HG03342 (cell line): ENCODE results near the gene CHST13.
"Not testable (repeated sequence)": the region's sequence is repeated elsewhere in the genome, so short reads cannot be mapped to it uniquely, and the experiment has no call there.

Experiments used
- ATAC-seq: cut with Tn5 transposase; IDR thresholded peaks from one replicate; pipeline ENCODE4 v1.9.1; 2021; ENCODE audit warnings: mild to moderate bottlenecking, moderate library complexity; ENCODE audit not compliant: unreplicated experiment

The CHST13 gene

DNA sequence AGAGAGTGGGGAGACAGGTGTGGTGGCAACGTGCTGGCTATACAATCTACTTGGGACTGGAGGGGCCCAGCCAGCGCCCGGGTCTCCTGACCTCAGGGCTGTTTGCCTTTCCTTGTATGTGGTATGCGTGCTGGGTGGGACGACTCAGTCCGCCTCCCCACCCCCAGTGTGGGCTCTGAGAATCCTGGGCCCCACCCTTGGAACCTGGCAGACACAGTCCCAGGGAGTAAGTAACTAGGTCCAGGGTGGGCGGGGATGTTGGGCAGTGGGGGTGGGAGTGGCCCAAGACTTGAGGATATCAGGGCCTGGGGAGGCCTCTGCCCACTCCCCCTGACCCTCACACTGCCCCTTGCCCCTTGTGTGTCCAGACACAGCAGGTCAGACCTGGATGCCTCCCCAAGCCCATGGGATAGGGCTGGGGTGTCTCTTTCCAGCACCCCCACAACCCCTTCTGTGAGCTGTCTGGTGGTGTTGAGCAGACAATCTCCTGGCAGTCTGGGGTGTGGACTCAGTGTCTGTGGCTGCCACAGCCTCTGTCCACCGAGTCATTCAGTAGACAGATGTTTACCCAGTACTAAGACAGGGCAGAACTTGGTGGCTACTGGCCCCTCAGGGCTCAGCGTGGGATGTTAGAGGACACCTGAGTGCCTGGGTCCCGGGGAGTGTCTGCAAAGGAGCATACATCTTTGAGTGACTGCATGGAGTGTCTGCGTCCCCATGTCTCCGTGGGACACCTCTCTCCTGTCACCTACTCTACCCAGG, 1.3 kb downstream of the CHST13 start:
- ATAC-seq, result no peak

DNA sequence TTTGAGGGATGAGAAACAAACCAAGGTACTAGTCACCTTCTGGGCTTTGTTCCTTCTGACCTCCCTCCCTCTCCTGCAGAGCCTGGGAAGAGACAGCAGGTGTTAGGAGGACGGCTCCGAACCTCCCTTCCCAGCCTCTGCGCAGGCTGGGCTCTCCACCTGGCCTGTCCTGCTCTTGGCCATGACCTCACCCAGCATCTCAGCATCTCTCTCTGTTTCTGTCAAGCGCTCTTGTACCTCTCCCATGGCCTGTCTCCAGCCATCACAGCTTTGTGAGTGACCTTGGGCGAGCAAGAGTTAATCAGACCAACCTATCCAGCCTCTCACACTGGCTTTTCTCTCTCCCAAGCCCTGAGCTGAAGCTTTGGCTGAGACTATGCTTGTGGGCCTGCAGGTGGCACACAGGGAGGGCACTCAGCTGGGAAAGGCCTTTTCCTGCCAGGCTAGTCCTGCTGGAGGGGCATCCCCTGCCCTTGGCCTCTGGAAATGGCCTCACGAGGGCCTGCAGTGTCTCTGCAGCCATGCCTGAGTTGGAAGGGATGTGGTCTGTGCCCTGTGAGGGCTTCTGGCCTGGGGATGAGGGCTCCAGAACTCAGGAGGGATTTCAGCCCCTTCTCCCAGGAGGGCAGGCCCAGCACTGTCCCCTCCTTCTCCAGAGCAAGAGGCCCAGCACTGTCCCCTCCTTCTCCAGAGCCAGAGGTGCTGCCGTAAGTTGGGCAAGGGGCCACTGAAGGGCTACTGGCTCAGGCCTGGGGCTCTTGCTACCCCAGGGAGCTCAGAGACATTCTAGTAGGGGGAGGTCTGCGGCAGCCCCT, 2.1 kb downstream of the CHST13 start:
- no peak for ATAC-seq

- no peak for ATAC-seq
Measured at GRCh38 chr3:126526668-126527005, 2.7 kb downstream of the CHST13 start.

- no peak for ATAC-seq
Measured at GRCh38 chr3:126527006-126527405, 3.1 kb downstream of the CHST13 start.

DNA sequence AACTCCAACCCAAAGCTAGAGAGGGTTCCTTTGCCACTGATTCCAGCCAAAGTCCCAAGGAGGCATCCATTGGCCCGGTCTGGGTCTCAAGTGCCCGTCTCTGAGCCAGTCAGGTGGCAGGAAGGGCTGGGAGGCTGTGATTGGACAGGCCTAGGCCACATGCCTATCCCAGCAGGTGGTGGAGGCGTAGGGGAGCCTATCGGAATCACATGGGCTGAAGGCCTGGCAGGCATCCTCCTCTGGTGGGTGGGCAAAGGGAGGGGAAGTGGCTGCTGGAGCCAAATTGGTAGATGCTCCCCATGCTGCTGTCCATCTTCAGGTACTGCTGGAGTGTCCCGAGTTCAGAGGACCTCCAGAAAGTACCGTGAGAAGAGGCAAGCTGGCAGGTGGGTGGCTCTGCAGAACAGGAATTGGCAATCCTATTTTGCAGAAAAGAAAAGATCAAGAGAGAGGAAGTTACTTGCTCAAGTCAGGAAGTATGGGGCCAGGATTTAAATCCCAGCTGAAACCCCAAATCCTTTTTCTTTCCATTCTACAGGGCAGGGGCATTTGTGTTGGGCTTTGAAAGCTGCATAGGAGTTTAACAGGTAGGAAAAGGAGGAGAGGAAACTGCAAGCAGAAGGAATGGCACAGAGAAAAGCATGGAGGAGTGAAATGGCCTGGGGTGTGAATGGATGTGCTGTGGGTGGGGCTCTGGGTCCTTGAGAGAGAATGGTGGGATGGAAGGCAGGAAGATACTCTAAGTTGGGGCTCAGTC, 3.7 kb downstream of the CHST13 start:
- no peak for ATAC-seq

DNA sequence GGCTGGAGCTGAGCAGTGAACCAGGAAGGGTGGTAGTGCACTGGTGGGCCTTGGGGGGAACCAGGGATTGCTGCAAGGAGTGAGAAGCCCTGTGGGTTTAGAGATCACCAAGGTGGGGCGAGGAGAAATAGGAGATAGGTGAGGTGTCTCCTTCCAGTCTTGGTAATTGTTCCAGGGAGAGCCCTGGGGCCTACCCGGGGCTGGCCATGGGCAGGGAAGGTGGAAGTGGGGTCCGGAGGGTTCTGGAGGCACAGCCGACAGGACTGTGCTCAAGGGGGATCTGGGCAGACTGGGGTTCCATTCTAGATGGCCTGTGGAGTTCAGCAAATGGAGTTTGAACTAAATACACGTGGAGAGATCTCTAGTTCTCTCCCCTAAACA, 4.5 kb downstream of the CHST13 start:
- ATAC-seq, result no peak

- no peak for ATAC-seq
Measured at GRCh38 chr3:126528800-126529541, 5.0 kb downstream of the CHST13 start.

DNA sequence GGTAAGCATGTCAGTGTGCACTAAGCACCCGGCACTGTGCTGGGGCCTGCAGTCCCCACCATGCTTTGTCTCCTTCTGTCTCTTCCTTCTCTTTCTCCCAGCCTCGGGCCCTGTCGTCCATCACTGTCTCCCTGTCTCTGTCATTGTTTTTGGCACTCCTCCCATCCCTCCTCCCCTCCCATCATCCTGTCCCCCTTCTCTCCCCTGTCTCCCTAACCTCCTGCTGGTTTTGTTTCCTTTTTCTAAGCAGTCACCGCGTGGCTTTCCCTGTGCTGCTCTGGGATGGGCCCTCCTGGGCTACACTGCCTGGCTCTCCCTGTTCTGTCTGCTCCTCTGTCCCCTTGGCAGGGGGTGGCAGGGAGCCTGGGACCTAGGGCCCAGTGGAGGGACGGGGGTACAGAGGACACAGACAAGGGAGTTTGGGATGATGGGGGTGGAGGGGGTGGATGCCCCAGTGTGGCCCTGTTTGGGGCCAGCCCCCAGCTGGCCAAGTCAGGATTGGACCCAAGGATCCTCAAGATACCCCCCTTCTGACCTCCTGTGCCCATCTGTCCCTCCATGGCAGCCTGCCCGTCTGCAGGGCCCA, 5.7 kb downstream of the CHST13 start:
- ATAC-seq, result no peak

DNA sequence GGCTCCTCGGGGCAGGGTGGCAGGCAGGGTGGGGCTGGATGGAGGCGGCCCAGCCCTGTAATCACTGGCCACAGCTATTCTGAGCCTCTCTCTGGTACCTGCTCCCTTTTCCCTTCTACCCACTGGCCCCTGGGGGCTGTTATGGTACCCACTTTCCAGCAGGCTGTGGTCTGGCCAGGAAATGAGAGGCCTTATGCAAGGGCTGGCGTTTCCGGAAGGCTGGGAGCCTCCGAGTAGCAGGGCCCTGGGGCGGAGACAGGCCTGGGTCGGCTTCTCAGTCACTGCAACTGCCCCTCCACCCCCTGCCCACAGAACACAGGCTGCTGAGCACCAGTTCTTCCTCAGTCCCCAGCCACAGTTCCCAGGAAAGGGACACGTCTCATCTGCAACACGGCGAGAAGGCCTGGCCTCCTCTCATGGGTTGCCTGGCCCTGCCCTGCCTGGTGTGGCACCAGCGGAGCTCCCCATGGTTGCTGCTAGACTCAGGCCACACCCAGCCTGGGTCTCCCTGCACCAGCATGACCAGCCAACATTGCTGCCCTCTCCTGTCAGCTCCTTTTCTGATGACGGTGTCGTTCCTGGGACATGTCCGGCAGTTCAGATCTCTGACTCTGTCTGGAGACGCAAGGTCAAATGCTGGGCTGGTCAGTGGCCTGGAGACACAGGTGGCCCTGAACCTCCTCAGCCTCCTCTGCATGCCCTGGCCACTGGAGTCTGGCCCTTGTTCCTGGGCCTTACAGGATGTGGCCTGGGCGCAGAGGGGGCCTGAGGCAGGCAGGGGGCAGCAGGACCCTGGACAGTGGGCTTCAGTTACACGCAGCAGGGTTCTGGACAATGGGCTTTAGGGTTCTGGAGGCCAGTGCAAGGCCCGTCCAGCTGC, 6.5 kb downstream of the CHST13 start:
- ATAC-seq, result no peak

DNA sequence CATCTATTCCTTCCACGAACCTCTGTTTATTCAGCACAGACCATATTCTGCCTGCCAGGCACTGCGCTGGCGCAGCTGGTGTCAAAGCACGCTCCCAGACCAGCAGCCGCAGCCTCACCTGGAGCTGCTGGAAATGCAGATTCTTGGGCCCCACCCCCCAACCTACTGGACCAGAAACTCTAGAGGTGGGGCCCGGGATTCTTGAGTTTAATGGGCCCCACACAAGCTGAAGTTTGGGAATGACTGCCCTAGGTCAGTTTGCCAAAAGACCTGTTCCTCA, 7.0 kb downstream of the CHST13 start:
- ATAC-seq, result no peak

DNA sequence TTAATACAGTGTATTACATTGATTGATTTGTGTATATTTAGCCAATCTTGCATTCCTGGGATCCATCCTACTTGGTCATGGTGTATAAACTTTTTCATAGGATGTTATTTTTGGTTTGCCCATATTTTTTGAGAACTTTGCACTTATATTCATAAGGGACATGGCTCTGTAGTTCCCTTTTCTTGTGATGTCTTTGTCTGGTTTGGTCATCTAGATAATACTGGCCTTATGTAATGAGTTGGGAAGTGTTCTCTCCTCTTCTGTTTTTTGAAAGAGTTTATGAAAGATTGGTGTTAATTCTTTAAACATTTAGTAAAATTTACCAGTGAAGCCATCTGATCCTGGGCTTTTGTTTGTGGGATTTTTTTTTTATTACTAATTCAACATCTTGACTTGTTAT, 9.6 kb downstream of the CHST13 start:
- no peak for ATAC-seq

GRCh38 chr3:126534716-126535115, 10.8 kb downstream of the CHST13 start:
- not testable (repeated sequence) for ATAC-seq

GRCh38 chr3:126535636-126536035, 11.7 kb downstream of the CHST13 start:
- ATAC-seq, result no peak

DNA sequence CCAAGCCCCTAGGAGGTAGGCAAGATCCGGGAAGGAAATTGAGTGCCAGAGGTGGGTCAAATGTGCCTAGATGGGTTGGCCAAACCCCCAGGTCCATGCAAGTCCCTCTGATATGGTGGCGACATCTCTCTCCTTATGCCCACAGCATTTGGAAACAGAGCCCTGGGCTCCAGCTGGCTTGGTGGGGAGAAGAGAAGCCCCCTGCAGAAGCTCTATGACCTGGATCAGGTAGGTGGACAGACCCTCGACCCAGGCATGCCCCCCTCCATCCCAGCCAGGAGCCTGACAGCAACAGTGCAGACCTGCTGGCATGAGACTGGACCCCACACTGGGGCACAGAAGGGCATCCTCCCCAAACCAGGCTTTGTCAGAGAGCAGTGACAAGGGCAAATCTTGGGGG, 12.2 kb downstream of the CHST13 start:
- no peak for ATAC-seq

- no peak for ATAC-seq
Measured at GRCh38 chr3:126537116-126537729, 13.3 kb downstream of the CHST13 start.

GRCh38 chr3:126537730-126538281, 13.9 kb downstream of the CHST13 start:
- no peak for ATAC-seq

GRCh38 chr3:126538316-126538715, 14.4 kb downstream of the CHST13 start:
- ATAC-seq, result no peak

GRCh38 chr3:126538966-126539365, 15.0 kb downstream of the CHST13 start:
- ATAC-seq, result no peak

DNA sequence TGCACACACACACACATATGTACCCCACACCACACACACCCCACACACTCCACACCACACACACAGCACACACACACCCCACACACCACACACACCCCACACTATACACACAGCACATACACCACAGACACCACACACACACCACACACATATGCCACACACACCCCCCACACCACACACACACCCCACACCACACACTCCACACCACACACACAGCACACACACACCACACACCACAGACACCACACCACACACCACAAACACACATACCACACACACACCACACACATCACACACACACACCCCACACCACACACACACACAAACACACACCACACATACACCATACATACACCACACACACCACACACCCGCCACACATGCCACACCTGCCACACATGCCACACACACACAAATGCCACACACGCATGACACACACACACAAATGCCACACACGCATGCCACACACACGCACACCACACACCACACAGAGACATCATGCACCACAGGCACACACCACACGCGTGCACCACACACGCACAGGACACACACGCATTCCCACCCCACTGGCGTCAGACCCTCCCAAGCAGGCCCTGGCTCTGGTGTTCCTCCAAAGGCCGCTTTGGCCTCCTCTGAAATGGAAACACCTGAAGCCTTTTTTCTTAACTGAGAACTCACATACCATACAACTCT, 15.7 kb downstream of the CHST13 start:
- no peak for ATAC-seq
